SK-N-MC (cell line): Measurements from ENCODE around the gene OPCML.

ENCODE experiments used
- DNase-seq: peaks from one replicate; pipeline ENCODE4 v3.0.0-alpha.2; 2011; ENCODE audit warnings: low read depth, low spot score
- H3K27ac ChIP-seq: fragments of 200-600 bp; sonication (generic); 2 replicates; pipeline ENCODE4 v1.5.1; 2016; ENCODE audit warnings: mixed run types
- H3K36me3 ChIP-seq: fragments of 200-600 bp; sonication (generic); 2 replicates; pipeline ENCODE4 v1.6.1; 2017; ENCODE audit warnings: antibody characterized with exemption, low read length, mixed read lengths; ENCODE audit not compliant: insufficient read depth
- H3K4me3 ChIP-seq: fragments of 200-600 bp; sonication (generic); 2 replicates; pipeline ENCODE4 v1.5.1; 2016
- H3K9ac ChIP-seq: fragments of 200-600 bp; sonication (generic); 2 replicates; pipeline ENCODE4 v1.8.0; 2017; ENCODE audit warnings: mixed run types, mixed read lengths; ENCODE audit not compliant: insufficient read length
- H3K9me3 ChIP-seq: fragments of 200-600 bp; sonication (generic); 2 replicates; pipeline ENCODE4 v1.6.1; 2017; ENCODE audit warnings: low read depth, mild to moderate bottlenecking, antibody characterized with exemption, low read length, moderate library complexity, mixed read lengths
- EZH2 ChIP-seq: fragments of 200-600 bp; sonication (generic); IDR thresholded peaks from one replicate; pipeline ENCODE4 v1.6.1; 2017; ENCODE audit warnings: antibody characterized with exemption
- FOXP2 ChIP-seq: optimal IDR thresholded peaks from 2 replicates; pipeline ENCODE3; 2011; ENCODE audit warnings: mild to moderate bottlenecking, moderate library complexity; ENCODE audit not compliant: insufficient read depth; ENCODE audit errors: extremely low read length, control extremely low read depth
- POLR2AphosphoS5 ChIP-seq: IDR thresholded peaks from 2 replicates; pipeline ENCODE4 v1.6.1; 2012; ENCODE audit warnings: mild to moderate bottlenecking, low read depth, low read length, borderline replicate concordance

OPCML gene

DNA sequence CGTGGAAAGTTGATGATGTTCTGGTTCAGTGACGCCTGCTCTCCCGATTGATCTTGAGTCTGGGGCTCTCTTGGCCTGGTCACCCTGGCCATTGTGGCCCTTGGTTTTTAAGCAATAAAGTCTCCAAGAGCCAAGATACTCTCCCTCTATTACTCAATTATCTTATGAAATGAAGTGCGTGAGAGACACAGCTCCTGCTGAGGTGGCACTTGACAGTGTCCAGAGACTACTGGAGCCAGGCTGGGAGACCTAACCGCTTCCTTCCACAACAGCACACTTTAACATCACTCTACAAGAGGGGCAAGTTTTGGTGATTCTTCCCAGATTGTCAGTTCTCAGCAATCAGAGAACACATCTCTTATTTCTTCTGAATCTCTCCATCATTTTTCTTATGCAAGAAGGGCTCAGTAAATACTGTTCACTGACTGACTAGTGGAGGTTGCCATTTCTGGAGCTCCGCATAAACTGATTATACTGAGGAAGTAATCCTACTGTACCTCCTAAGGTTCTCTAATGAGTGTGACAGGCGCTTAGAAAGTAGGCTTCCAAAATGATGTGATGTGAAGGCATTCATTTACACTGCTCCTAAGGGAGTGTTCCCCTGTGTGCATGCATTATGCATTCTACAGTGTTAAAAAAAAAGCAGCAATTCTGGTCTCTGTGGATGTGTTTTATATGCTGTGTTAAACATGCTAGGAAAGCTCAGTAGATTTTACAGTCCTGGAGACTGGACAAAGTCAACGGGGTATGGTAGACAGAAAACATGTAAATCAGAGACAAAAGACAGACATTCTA lies 968.0 kb downstream of the OPCML start:
- TF ChIP-seq EZH2 (no peak), POLR2AphosphoS5 (no peak), FOXP2 (no peak)
- DNase-seq: no peak
- Histone ChIP-seq H3K36me3 (no peaks in the 10 kb centered on the region), H3K27ac (no peak overlapping the region), H3K4me3 (no peak overlapping the region), H3K9me3 (no peaks in the 10 kb centered on the region), H3K9ac (no peak overlapping the region)

- no peaks in the 10 kb centered on the region for H3K9me3 ChIP-seq
- no peaks in the 10 kb centered on the region for H3K36me3 ChIP-seq
- no peak overlapping the region for H3K27ac ChIP-seq
- no peak for DNase-seq
- no peak overlapping the region for H3K9ac ChIP-seq
- TF ChIP-seq EZH2 (no peak), POLR2AphosphoS5 (no peak), FOXP2 (no peak)
- no peak overlapping the region for H3K4me3 ChIP-seq
Measured at GRCh38 chr11:132563050-132563449, 969.3 kb downstream of the OPCML start.

DNA sequence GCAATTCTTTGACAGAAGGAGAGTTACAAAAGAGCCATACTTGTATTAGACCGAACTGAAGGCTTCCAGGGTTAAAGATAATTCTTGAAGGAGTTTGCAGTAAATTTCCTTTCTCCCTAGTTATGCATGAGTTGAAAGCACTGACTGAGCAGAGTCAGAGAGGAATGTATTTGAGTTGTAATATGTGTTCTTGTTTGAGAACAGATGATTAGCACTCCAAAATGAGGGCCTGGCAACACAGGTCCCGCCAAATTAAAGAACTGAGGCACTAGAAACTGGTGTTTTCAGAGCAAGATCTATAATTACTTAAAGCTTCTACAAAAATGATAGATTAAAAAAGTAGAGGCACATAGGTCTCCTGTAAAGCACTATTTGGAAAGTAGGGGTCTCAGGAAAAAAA lies 970.4 kb downstream of the OPCML start:
- no peak for DNase-seq
- Histone ChIP-seq H3K4me3 (no peak overlapping the region), H3K36me3 (no peaks in the 10 kb centered on the region), H3K27ac (no peak overlapping the region), H3K9me3 (no peaks in the 10 kb centered on the region), H3K9ac (no peak overlapping the region)
- no peak for TF ChIP-seq FOXP2
- TF ChIP-seq EZH2: no peak
- no peak for TF ChIP-seq POLR2AphosphoS5

DNA sequence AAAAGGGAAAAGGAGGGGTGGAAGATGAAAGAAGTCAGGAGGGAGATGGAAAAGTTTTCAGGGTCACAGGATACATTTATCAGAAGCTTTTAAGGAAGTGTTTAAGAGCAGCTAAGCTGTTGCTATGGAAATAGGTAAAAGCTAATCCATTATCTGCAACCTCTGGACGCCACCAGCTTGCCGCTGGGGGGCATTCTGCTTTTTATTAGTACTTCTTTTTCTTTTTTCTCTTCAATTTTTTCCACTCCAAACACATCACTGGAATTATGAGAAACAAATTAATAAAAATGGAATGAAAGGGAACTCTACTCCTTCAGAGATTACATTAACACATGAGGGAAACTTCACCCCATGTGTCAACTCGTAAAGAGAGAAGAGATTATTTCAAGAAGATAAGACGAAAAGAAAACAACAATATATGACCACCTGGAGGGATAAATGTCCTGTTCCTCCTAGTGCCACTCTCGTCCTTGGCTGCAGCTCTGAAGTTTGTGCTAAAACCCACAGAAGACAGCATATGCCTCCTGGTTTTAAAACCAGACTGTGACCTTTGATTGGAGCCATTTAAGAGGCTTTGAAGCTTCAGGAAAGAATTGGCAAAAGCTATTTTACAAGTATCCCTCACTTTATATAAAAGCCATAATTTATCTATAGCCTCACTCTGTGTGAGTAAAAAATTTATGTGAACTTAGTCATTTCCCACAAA lies 972.8 kb downstream of the OPCML start:
- Histone ChIP-seq H3K27ac (no peak overlapping the region), H3K36me3 (no peaks in the 10 kb centered on the region), H3K9me3 (no peaks in the 10 kb centered on the region), H3K4me3 (no peak overlapping the region), H3K9ac (no peak overlapping the region)
- no peak for DNase-seq
- TF ChIP-seq FOXP2 (no peak), EZH2 (no peak), POLR2AphosphoS5 (no peak)

GRCh38 chr11:132556316-132556715 lies 976.0 kb downstream of the OPCML start:
- DNase-seq: no peak
- Histone ChIP-seq H3K27ac (no peak overlapping the region), H3K9ac (no peak overlapping the region), H3K36me3 (no peaks in the 10 kb centered on the region), H3K4me3 (no peak overlapping the region), H3K9me3 (no peaks in the 10 kb centered on the region)
- TF ChIP-seq POLR2AphosphoS5 (no peak), FOXP2 (no peak), EZH2 (no peak)

DNA sequence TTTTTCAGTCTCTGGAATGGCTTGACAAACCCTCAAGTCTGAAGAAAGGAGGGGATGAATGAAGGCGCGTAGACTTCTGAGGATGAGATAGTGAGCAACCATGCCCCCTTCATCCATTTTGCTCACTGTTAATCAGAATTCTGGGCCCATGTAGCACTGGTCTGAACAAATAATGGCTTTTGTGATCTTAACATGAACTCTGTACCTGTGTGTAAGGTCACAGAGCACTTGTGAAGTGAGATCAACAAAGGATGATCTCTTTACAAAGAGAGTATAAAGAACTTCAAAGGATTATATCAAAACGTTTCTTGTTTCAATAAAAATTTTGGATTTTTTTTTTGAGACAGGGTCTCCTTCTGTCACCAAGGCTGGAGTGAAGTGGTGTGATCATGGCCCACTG lies 976.7 kb downstream of the OPCML start:
- TF ChIP-seq FOXP2: no peak
- no peak for TF ChIP-seq EZH2
- no peak for TF ChIP-seq POLR2AphosphoS5
- H3K9me3 ChIP-seq: no peaks in the 10 kb centered on the region
- H3K9ac ChIP-seq: no peak overlapping the region
- no peak overlapping the region for H3K27ac ChIP-seq
- no peak overlapping the region for H3K4me3 ChIP-seq
- no peaks in the 10 kb centered on the region for H3K36me3 ChIP-seq
- DNase-seq: no peak

DNA sequence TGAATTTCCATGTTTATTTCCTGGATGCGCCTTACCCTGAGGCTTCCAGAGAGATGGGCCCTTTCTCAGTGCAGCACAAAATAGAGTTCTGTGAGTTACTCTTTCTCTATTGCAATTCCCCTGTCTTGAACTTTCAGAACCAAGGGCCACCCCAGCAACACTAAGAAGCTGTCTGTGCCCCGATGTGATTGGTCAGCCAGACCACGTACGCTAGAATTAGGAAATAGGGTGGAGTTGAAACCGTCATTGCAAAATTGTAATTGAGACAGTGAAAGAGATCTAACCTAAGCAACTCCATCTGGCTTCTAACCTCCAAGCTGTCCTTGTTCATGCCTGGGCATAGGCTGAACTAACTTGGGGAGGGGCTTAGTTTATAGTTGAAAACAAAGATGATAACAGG lies 981.3 kb downstream of the OPCML start:
- TF ChIP-seq EZH2 (no peak), FOXP2 (no peak), POLR2AphosphoS5 (no peak)
- Histone ChIP-seq H3K9ac (no peak overlapping the region), H3K36me3 (no peaks in the 10 kb centered on the region), H3K4me3 (no peak overlapping the region), H3K27ac (no peak overlapping the region), H3K9me3 (no peaks in the 10 kb centered on the region)
- no peak for DNase-seq

DNA sequence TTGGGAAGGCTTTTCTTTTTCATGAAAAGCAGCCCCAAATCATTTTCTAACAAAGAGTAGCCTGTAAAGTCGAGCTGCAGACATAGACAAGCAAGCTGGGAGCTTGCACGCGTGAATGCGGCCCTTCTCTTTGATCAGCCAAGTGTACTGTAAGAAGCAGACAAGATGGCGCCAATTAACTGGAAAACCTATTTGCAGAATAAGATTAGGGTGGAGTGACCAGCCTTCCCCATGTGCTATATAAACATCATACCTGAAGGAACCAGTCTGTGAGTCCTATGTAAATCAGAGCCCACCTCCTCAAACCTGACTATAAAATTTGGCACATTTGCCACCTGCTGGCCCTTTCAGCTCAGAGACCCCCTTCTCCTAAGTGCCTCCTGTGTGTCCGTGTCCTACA lies 982.7 kb downstream of the OPCML start:
- no peak for DNase-seq
- Histone ChIP-seq H3K4me3 (no peak overlapping the region), H3K9ac (no peak overlapping the region), H3K9me3 (no peaks in the 10 kb centered on the region), H3K36me3 (no peaks in the 10 kb centered on the region), H3K27ac (no peak overlapping the region)
- TF ChIP-seq FOXP2 (no peak), EZH2 (no peak), POLR2AphosphoS5 (no peak)
